GM12874 (cell line): ENCODE results near the gene WNT7B.

Experiments
- TF ChIP-seq, protein P1 (sequence below): IDR thresholded peaks from 2 replicates; pipeline ENCODE4 v1.5.1; 2011; ENCODE audit warnings: low read depth, mild to moderate bottlenecking, control low read depth, low read length, moderate library complexity; ENCODE audit not compliant: insufficient read depth

The WNT7B gene

DNA sequence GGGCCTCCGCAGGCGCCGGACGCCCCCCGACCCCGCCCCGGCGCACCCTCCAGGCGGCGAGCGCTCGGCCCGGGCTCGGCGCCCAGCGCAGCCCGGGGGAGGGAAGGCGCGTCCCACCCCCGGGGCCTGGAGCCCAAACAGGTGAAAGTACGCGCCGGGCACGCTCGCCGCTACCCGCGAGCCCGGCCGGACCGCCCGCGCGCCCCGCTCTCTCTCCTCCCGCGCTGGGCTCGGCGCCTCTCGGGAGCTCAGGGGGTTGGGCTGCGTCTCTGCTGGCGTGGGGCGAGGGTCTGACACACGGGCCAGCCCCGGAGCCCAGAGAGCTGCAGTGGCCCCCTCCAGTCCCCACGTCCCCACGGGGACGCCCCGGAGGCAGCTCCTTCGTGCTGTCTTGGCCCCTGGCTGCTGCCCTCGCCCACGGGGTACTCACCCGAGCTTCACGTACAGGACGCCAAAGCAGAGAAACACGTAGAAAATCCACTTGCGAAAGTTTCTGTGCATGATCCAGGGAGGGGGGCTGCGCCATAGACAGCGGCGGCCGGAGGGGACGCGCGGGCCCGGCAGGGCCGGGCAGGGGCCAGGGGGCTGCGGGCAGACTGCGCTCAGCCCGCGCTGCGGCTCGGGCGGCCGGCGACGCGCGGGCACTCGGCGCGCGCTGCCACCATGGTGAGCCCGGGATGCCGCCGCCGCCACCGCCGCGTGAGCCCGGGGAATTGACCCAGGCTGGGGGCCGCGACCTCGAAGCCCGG, 534 bp downstream of the WNT7B start:
- TF ChIP-seq, protein P1, sequence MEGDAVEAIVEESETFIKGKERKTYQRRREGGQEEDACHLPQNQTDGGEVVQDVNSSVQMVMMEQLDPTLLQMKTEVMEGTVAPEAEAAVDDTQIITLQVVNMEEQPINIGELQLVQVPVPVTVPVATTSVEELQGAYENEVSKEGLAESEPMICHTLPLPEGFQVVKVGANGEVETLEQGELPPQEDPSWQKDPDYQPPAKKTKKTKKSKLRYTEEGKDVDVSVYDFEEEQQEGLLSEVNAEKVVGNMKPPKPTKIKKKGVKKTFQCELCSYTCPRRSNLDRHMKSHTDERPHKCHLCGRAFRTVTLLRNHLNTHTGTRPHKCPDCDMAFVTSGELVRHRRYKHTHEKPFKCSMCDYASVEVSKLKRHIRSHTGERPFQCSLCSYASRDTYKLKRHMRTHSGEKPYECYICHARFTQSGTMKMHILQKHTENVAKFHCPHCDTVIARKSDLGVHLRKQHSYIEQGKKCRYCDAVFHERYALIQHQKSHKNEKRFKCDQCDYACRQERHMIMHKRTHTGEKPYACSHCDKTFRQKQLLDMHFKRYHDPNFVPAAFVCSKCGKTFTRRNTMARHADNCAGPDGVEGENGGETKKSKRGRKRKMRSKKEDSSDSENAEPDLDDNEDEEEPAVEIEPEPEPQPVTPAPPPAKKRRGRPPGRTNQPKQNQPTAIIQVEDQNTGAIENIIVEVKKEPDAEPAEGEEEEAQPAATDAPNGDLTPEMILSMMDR: no peak

DNA sequence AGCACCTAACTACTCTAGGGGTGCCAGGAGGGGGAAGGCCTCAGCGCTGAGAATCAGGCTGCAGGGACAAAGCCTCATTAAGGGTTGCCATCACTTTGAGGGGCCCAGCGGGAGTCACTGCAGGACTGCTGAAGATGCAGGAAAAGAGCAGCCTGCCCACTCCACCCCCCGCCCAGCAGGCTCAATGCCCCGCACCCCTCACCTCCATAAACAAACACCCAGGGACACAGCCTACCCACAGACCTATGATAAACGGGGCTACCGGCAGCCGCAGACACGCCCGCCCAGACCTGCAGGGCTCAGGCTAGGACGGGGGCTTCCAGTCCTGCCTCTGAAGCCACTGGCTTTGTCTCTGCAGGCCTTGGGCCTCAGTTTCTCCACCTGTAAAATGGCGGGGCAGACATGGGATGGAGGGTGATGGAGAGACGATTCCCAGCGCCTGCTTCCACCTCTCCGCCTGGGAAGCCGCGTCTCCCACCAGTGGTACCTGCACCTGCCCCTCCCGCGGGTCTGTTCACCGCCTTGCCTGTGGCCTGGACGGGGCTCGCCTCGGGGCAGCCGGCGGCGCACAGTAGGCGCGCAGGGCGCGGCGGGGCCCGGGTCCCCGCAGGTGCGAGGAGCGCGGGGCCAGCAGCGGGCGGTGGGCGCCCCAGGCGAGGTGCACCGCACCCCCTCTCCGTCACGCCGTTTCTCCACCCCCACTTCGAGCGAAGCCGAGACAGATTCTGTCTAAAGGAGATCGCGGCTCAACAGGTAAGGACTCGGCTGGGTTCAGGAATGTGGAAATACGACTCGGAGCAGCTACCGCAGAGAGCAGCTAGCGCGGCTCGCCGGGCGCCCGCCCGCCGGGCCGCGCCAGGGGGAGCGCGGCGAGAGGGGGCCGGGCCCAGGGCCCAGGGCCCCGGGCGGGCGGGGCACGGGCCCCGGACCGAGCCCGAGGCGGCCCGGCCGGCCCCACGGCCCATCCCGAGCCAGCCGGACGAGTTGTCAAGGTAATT, 1.5 kb downstream of the WNT7B start:
- TF ChIP-seq, protein P1: no peak

DNA sequence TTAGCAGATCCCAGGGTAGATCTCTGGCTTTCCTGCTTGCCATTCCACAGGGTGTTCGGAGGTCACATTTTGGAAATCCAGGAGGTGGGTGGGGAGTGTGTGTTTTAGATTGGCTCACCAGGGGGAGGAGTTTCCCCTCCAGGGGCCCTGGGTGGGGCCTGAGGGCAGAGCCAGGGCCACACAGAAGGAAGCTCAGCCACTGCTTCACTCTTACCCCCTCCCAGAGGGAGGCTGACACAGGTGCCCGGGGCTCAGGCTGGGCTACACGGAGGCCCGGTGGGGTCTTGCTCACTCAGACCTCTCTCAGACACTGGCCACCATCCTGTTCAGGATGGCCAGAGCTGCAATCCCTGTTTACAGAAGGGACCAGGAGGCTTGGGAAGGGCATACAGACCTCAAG, 2.5 kb downstream of the WNT7B start:
- TF ChIP-seq, protein P1: no peak

GRCh38 chr22:45972889-45973253, 4.1 kb downstream of the WNT7B start:
- TF ChIP-seq, protein P1: no peak

DNA sequence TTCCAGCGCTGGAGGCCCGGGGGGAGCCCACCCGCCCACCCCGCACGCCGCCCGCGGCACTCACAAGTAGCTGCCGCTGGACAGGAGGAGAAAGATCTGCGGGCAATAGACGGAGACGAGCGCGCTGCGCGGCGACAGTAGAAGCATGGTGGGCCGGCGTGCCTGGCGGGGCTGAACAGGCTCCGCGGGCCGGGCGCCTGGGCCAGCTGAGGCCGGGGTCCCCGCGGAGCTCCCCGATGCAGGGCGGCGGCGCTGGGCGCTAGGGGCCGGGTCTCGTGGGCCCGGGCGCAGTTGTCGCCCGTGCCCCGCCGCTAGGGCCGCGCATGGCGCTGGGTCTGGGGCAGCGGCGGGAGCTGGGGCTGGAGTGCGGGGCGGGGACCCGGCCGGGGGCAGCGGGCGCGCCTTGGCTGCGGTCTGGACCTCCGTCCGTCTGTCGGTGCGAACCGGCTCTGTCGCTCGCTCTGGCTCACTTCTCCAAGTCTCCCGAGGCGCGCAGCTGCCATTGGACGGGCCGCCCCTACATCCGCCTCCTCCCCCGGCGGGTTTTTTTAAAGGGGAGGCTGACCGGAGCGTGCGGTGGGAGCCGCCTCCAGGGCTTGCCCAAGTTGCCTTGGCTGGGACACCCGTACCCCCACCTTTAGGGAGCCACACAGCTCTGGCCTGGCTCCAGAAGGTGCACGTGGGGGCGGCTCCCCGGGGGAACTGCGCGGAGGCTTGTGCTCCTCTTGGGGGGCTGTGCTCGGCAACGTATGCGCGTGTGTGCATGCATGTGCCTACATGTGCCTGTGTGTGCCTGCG, 4.7 kb downstream of the WNT7B start:
- TF ChIP-seq, protein P1: no peak

- TF ChIP-seq, protein P1: no peak
These were observed 5.4 kb downstream of the WNT7B start for GRCh38 chr22:45971408-45972028.
